Measurements from ENCODE around the gene MEIOSIN. TPM values are rescaled to one million over a fixed set of nuclear protein-coding genes. Genes with fewer than 3 reads are reported as not detected.

Gene MEIOSIN
- total and polyA plus RNA-seq, 4 donors, result not detected

GRCh38 chr19:45766869-45767346 lies 33.7 kb downstream of the MEIOSIN start:
- 46% methylated on average over 24 of the region's 24 CpGs for WGBS
- peak overlapping the region; percentile 83 to 95 (median 86) for H3K4me3 ChIP-seq (ENCODE audit: low read depth in 1 of 3, low read length in 3 of 3)
- TF ChIP-seq HNF4A (conservative IDR thresholded peaks at IDR 0.05) (no peak), EGR1 (IDR thresholded peaks at IDR 0.05; ENCODE audit: low read depth in 2 of 2) (no peak), NR2F2 (IDR thresholded peaks at IDR 0.05) (no peak), RXRA (IDR thresholded peaks at IDR 0.05) (no peak), JUND (IDR thresholded peaks at IDR 0.05) (no peak), CTCF (IDR thresholded peaks at IDR 0.05; ENCODE audit: low read depth, low read length, missing input control) (no peak), SP1 (IDR thresholded peaks at IDR 0.05) (no peak), TAF1 (conservative IDR thresholded peaks at IDR 0.05) (no peak), FOXA1 (IDR thresholded peaks at IDR 0.05) (no peak), FOXA2 (IDR thresholded peaks at IDR 0.05) (no peak), HNF4G (IDR thresholded peaks at IDR 0.05) (no peak), MAX (IDR thresholded peaks at IDR 0.05) (no peak), YY1 (IDR thresholded peaks at IDR 0.05) (no peak), RAD21 (IDR thresholded peaks at IDR 0.05) (no peak), ATF3 (IDR thresholded peaks at IDR 0.05) (no peak)
- TF ChIP-seq, protein P1, sequence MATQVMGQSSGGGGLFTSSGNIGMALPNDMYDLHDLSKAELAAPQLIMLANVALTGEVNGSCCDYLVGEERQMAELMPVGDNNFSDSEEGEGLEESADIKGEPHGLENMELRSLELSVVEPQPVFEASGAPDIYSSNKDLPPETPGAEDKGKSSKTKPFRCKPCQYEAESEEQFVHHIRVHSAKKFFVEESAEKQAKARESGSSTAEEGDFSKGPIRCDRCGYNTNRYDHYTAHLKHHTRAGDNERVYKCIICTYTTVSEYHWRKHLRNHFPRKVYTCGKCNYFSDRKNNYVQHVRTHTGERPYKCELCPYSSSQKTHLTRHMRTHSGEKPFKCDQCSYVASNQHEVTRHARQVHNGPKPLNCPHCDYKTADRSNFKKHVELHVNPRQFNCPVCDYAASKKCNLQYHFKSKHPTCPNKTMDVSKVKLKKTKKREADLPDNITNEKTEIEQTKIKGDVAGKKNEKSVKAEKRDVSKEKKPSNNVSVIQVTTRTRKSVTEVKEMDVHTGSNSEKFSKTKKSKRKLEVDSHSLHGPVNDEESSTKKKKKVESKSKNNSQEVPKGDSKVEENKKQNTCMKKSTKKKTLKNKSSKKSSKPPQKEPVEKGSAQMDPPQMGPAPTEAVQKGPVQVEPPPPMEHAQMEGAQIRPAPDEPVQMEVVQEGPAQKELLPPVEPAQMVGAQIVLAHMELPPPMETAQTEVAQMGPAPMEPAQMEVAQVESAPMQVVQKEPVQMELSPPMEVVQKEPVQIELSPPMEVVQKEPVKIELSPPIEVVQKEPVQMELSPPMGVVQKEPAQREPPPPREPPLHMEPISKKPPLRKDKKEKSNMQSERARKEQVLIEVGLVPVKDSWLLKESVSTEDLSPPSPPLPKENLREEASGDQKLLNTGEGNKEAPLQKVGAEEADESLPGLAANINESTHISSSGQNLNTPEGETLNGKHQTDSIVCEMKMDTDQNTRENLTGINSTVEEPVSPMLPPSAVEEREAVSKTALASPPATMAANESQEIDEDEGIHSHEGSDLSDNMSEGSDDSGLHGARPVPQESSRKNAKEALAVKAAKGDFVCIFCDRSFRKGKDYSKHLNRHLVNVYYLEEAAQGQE (IDR thresholded peaks at IDR 0.05), result no peak
- TF ChIP-seq, protein P2, sequence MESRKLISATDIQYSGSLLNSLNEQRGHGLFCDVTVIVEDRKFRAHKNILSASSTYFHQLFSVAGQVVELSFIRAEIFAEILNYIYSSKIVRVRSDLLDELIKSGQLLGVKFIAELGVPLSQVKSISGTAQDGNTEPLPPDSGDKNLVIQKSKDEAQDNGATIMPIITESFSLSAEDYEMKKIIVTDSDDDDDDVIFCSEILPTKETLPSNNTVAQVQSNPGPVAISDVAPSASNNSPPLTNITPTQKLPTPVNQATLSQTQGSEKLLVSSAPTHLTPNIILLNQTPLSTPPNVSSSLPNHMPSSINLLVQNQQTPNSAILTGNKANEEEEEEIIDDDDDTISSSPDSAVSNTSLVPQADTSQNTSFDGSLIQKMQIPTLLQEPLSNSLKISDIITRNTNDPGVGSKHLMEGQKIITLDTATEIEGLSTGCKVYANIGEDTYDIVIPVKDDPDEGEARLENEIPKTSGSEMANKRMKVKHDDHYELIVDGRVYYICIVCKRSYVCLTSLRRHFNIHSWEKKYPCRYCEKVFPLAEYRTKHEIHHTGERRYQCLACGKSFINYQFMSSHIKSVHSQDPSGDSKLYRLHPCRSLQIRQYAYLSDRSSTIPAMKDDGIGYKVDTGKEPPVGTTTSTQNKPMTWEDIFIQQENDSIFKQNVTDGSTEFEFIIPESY (IDR thresholded peaks at IDR 0.05), result no peak
- no peaks in the 10 kb centered on the region for H3K27me3 ChIP-seq (ENCODE audit: control insufficient read depth in 4 of 4, insufficient read depth in 4 of 4, low read length in 3 of 4)
- peaks cover 0 to 2% (median 0%) of the 10 kb centered on the region in 4 donors for H3K36me3 ChIP-seq (ENCODE audit: control insufficient read depth in 4 of 4, insufficient read depth in 3 of 4, low read depth in 1 of 4, low read length in 3 of 4)
- H3K9ac ChIP-seq (ENCODE audit: low read depth in 1 of 2, low read length in 2 of 2), result peak overlapping the region; percentile 65 to 78
- H3K4me1 ChIP-seq (ENCODE audit: control insufficient read depth in 4 of 4, insufficient read depth in 4 of 4, low read length in 3 of 4), result peaks cover 9 to 43% (median 20%) of the 10 kb centered on the region in 4 donors
- DNase-seq (ENCODE audit: low spot score), result no peak
- H3K9me3 ChIP-seq (ENCODE audit: control insufficient read depth in 4 of 4, low read length in 3 of 4), result no peaks in the 10 kb centered on the region
- H3K27ac ChIP-seq (ENCODE audit: low read depth in 1 of 2, low read length in 2 of 2), result peak overlapping the region; percentile 86 to 99
